ENCODE data around the gene PIK3R5.

PIK3R5 gene

DNA sequence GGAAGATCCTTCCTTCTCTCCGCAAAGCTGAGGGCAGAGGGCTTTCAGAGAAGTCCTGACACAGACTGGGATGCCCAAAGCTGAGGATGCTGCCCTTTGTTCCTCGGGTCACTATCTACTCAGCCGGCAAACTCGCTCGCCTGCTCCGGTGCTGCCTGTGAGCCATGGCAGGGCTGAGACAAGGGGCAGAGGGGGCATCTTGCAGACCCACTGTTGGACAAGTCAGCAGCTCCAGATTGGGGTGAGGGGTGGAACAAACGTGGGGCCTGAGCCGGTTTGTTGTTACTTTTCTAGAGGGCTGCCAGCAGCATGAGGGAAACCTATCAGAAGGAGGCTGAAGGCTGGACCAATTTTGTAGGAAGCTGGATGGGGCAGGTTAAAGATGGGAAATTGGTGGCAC is 51.0 kb downstream of the PIK3R5 start:
- H3K79me2 ChIP-seq (ENCODE audit: insufficient read depth, low read depth), result no peaks in the 10 kb centered on the region
- no peaks in the 10 kb centered on the region for H4K20me1 ChIP-seq (ENCODE audit: insufficient read depth)
- H3K9ac ChIP-seq, result no peak overlapping the region
- H3K27ac ChIP-seq, result no peak overlapping the region
- no peaks in the 10 kb centered on the region for H3K27me3 ChIP-seq (ENCODE audit: insufficient read depth, low read depth)
- H2AFZ ChIP-seq (ENCODE audit: low read depth), result no peak overlapping the region
- no peaks in the 10 kb centered on the region for H3K36me3 ChIP-seq (ENCODE audit: insufficient read depth)
- no peak overlapping the region for H3K4me3 ChIP-seq (IDR thresholded peaks at IDR 0.05; ENCODE audit: insufficient read depth, low read depth, low read length)
- TF ChIP-seq, protein P1, sequence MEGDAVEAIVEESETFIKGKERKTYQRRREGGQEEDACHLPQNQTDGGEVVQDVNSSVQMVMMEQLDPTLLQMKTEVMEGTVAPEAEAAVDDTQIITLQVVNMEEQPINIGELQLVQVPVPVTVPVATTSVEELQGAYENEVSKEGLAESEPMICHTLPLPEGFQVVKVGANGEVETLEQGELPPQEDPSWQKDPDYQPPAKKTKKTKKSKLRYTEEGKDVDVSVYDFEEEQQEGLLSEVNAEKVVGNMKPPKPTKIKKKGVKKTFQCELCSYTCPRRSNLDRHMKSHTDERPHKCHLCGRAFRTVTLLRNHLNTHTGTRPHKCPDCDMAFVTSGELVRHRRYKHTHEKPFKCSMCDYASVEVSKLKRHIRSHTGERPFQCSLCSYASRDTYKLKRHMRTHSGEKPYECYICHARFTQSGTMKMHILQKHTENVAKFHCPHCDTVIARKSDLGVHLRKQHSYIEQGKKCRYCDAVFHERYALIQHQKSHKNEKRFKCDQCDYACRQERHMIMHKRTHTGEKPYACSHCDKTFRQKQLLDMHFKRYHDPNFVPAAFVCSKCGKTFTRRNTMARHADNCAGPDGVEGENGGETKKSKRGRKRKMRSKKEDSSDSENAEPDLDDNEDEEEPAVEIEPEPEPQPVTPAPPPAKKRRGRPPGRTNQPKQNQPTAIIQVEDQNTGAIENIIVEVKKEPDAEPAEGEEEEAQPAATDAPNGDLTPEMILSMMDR (conservative IDR thresholded peaks at IDR 0.05; ENCODE audit: low read depth, low read length), result no peak
- H3K4me2 ChIP-seq, result no peak overlapping the region
- no peaks in the 10 kb centered on the region for H3K4me1 ChIP-seq (ENCODE audit: low read depth, poor library complexity, severe bottlenecking)

DNA sequence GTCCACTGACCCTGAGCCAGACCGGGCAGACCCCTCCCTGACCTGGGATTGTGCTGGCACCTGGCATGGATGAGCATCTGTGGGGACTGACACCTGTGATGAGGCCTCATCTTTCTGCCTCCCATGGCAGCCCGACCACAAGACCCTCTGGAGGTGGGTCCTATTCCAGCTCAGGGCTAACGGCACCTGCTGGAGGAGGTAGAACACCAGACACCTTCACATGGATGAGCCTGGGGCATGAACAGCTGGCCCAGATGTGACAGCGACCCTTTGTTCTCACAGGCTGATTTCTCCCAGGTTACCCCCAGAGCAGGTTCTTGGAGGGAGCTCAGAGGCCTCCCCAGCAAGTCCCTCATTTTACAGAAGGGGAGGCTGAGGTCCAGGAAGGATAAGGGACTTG is 51.6 kb downstream of the PIK3R5 start:
- no peaks in the 10 kb centered on the region for H3K36me3 ChIP-seq (ENCODE audit: insufficient read depth)
- no peak overlapping the region for H3K9ac ChIP-seq
- no peak overlapping the region for H3K4me2 ChIP-seq
- no peak overlapping the region for H2AFZ ChIP-seq (ENCODE audit: low read depth)
- no peaks in the 10 kb centered on the region for H4K20me1 ChIP-seq (ENCODE audit: insufficient read depth)
- TF ChIP-seq, protein P1 (conservative IDR thresholded peaks at IDR 0.05; ENCODE audit: low read depth, low read length), result no peak
- H3K27me3 ChIP-seq (ENCODE audit: insufficient read depth, low read depth), result no peaks in the 10 kb centered on the region
- no peak overlapping the region for H3K27ac ChIP-seq
- no peaks in the 10 kb centered on the region for H3K4me1 ChIP-seq (ENCODE audit: low read depth, poor library complexity, severe bottlenecking)
- no peak overlapping the region for H3K4me3 ChIP-seq (IDR thresholded peaks at IDR 0.05; ENCODE audit: insufficient read depth, low read depth, low read length)
- no peaks in the 10 kb centered on the region for H3K79me2 ChIP-seq (ENCODE audit: insufficient read depth, low read depth)

DNA sequence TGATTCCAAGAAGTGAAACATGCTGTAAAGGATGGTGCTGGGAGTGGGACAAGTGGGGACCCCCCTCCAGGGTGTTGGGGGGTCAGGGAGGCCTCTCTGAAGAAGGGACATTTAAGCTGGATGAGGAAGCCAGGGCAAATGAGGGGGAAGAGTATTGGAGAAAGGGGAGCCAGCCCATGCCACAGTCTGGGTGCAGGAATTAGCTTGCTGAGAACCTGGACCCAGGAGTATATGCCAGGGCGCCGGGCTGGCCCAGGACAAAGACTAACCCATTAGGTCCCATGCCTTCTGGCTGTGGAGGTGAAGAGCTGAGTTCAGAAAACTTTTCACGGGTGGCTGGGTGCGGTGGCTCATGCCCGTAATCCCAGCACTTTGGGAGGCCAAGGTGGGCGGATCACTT is 52.4 kb downstream of the PIK3R5 start:
- TF ChIP-seq, protein P1 (conservative IDR thresholded peaks at IDR 0.05; ENCODE audit: low read depth, low read length), result no peak
- Histone ChIP-seq H3K27me3 (ENCODE audit: insufficient read depth, low read depth) (no peaks in the 10 kb centered on the region), H4K20me1 (ENCODE audit: insufficient read depth) (no peaks in the 10 kb centered on the region), H3K79me2 (ENCODE audit: insufficient read depth, low read depth) (no peaks in the 10 kb centered on the region), H2AFZ (ENCODE audit: low read depth) (no peak overlapping the region), H3K27ac (no peak overlapping the region), H3K9ac (no peak overlapping the region), H3K4me1 (ENCODE audit: low read depth, poor library complexity, severe bottlenecking) (no peaks in the 10 kb centered on the region), H3K4me3 (IDR thresholded peaks at IDR 0.05; ENCODE audit: insufficient read depth, low read depth, low read length) (no peak overlapping the region), H3K36me3 (ENCODE audit: insufficient read depth) (no peaks in the 10 kb centered on the region), H3K4me2 (no peak overlapping the region)

DNA sequence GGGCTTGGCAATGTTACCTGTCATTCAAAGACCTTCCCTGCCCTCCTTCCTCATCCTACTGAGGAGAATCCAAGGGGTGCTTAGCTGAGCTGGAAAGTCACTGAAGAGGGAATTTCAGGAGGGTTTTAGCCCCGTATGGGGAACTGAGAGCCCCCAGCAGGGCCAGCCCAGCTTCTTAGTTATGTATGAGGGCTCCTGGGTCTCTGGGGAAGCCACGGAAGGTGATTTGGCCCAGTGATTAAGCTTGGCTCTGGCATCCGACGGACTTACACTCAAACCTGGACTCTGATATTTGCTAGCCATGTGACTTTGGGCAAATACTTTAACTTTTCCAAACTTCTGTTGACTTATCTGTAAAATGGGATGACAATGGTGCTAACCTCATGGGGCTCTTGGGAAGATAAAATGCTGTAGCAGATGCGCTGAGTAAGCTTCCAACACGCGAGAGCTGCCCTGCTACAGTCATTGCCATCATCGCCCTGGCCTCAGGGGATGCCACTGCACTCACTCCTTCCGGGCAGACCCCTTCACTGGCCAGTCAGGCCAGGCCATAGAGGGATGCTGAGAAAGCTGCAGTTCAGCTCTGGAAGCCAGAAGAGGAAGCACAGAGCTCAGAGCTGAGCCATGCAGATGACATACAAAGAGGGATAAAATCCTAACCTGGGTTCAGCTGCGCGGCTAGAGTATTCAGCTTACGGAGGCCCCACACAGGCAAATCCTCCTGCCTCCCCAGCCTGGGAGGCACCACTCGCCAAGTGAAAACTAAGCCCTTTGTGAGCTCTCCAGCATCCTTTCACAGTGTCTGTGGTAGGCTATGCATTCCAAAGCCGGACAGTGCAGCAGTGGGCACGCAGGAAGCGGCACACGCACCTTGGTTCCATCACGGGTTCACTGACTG is 53.2 kb downstream of the PIK3R5 start:
- Histone ChIP-seq H3K27ac (no peak overlapping the region), H3K36me3 (ENCODE audit: insufficient read depth) (no peaks in the 10 kb centered on the region), H3K79me2 (ENCODE audit: insufficient read depth, low read depth) (no peaks in the 10 kb centered on the region), H3K4me1 (ENCODE audit: low read depth, poor library complexity, severe bottlenecking) (no peaks in the 10 kb centered on the region), H2AFZ (ENCODE audit: low read depth) (no peak overlapping the region), H3K4me2 (no peak overlapping the region), H3K27me3 (ENCODE audit: insufficient read depth, low read depth) (no peaks in the 10 kb centered on the region), H4K20me1 (ENCODE audit: insufficient read depth) (no peaks in the 10 kb centered on the region), H3K4me3 (IDR thresholded peaks at IDR 0.05; ENCODE audit: insufficient read depth, low read depth, low read length) (no peak overlapping the region), H3K9ac (no peak overlapping the region)
- TF ChIP-seq, protein P1 (conservative IDR thresholded peaks at IDR 0.05; ENCODE audit: low read depth, low read length), result no peak

All from KMS-11 (cell line).